ENCODE data around the gene PIP4K2B. TPM values are rescaled to one million over a fixed set of nuclear protein-coding genes. Genes with fewer than 3 reads are reported as not detected.
A peak's percentile ranks its signal among the peaks of the same experiment; 100 is the strongest.

The PIP4K2B gene
- total and polyA plus RNA-seq, 9 of the 15 experiments (the other 6 are each of a cell fraction or from before 2014, with no cell fraction given), result 3.7 to 29.9 (median 23.0) TPM

GRCh38 chr17:38750312-38751121 lies 48.8 kb downstream of the PIP4K2B start (continued):
- TF ChIP-seq ZNF174 (CRISPR knock-in tag; IDR thresholded peaks at IDR 0.05), result no peak
- TF ChIP-seq ZBTB33 (CRISPR knock-in tag; IDR thresholded peaks at IDR 0.05), result no peak
- peak; percentile 80 for TF ChIP-seq SAP30 (IDR thresholded peaks at IDR 0.05; ENCODE audit: borderline replicate concordance, insufficient read depth, low read depth, low read length, poor library complexity, severe bottlenecking)

GRCh38 chr17:38750044-38750311 lies 49.4 kb downstream of the PIP4K2B start:
- H3K9me1 ChIP-seq (ENCODE audit: control insufficient read depth, insufficient read depth, low read length), result peaks cover 4% of the 10 kb centered on the region
- H3K9ac ChIP-seq (ENCODE audit: insufficient read depth in 1 of 2, low read depth in 2 of 2, low read length in 2 of 2), result peak overlapping the region; percentile 90 to 92
- 0% methylated on average over 11 of the region's 12 CpGs for WGBS (ENCODE audit: insufficient coverage, low coverage, missing lambda C conversion rate)
- POLR2A ChIA-PET, result interaction anchor here (0.8 to 1.1 kb wide), 2 partner anchors 18 to 173 kb away, joined by 3 to 4 read pairs; no protein-coding TSS in a partner anchor
- no peak for DNase-seq (ENCODE audit: extremely low read depth in 1 of 4, low spot score in 3 of 4)
- H3K4me2 ChIP-seq (ENCODE audit: insufficient read depth, low read length), result peak overlapping the region; percentile 86
- H3K4me1 ChIP-seq (replicated peaks in 1 of 2; ENCODE audit: control insufficient read depth in 2 of 2, insufficient read depth in 2 of 2, low read length in 2 of 2), result peaks cover 24 to 61% of the 10 kb centered on the region in 2 experiments
- peak overlapping the region; percentile 67 for H2AFZ ChIP-seq (ENCODE audit: low read depth, low read length)
- peak overlapping the region; percentile 74 for H3K4me3 ChIP-seq
- intact Hi-C loops (cut with micrococcal nuclease), result loop anchor here (5.0 to 10.0 kb wide), 4 partner anchors 48 to 405 kb away; partner anchors contain the start of genes PLXDC1 and RPL23
- H3K9me3 ChIP-seq (replicated peaks; ENCODE audit: control insufficient read depth, insufficient read depth, low read depth, low read length), result no peaks in the 10 kb centered on the region
- in situ Hi-C loops (cut with MboI), result no loop called here
- peaks cover 14% of the 10 kb centered on the region for H3K36me3 ChIP-seq (ENCODE audit: control insufficient read depth, insufficient read depth, low read length)
- no peaks in the 10 kb centered on the region for H3K27me3 ChIP-seq (ENCODE audit: control insufficient read depth in 2 of 2, insufficient read depth in 2 of 2, low read length in 2 of 2)
- CTCF ChIA-PET (ENCODE audit: low intra/inter-chr PET ratio), result no interaction called here
- BruUV-seq (replicated peaks), result TSS peak; percentile 38
- peaks cover 88% of the 10 kb centered on the region for H3K79me2 ChIP-seq (ENCODE audit: control insufficient read depth, insufficient read depth, low read length)
- H3K27ac ChIP-seq (ENCODE audit: extremely low read depth, low read depth, low read length), result peak overlapping the region; percentile 86
- peaks cover 9% of the 10 kb centered on the region for H4K20me1 ChIP-seq (replicated peaks; ENCODE audit: control insufficient read depth, insufficient read depth, low read length)
- no peak for FAIRE-seq
- no peak for ATAC-seq
- peak; percentile 8 for TF ChIP-seq HMGN3 (IDR thresholded peaks at IDR 0.05; ENCODE audit: borderline replicate concordance, extremely low read depth, insufficient read length, low read depth, low read length)
- peak; percentile 41 for TF ChIP-seq GABPA (tag; conservative IDR thresholded peaks at IDR 0.05; ENCODE audit: low read depth)
- no peak for TF ChIP-seq MEF2A (IDR thresholded peaks at IDR 0.05; ENCODE audit: control insufficient read depth, low read depth, low read length)
- TF ChIP-seq NFATC3 (IDR thresholded peaks at IDR 0.05), result no peak
- peak; percentile 30; the same call in 1 of the 2 replicates for TF ChIP-seq EP400 (IDR thresholded peaks at IDR 0.05)
- TF ChIP-seq XRCC3 (IDR thresholded peaks at IDR 0.05), result no peak
